ENCODE measurements around the gene FCHSD2.
A peak's percentile ranks its signal among the peaks of the same experiment; 100 is the strongest.

FCHSD2 gene

GRCh38 chr11:72848846-72849466, 293.2 kb downstream of the FCHSD2 start:
- no peak overlapping the region for H3K4me3 ChIP-seq (ENCODE audit: low read depth, low read length)
- peak; percentile 67 for TF ChIP-seq CTCF (IDR thresholded peaks at IDR 0.05; ENCODE audit: low read depth, low read length)

GRCh38 chr11:72844356-72844755, 297.8 kb downstream of the FCHSD2 start:
- H3K4me3 ChIP-seq (ENCODE audit: low read depth, low read length), result no peak overlapping the region
- no peak for TF ChIP-seq CTCF (IDR thresholded peaks at IDR 0.05; ENCODE audit: low read depth, low read length)

GRCh38 chr11:72842653-72843330, 299.3 kb downstream of the FCHSD2 start:
- TF ChIP-seq CTCF (IDR thresholded peaks at IDR 0.05; ENCODE audit: low read depth, low read length), result no peak
- no peak overlapping the region for H3K4me3 ChIP-seq (ENCODE audit: low read depth, low read length)

- TF ChIP-seq CTCF (IDR thresholded peaks at IDR 0.05; ENCODE audit: low read depth, low read length), result no peak
These were observed 300.0 kb downstream of the FCHSD2 start for GRCh38 chr11:72842126-72842525.

GRCh38 chr11:72841397-72841796, 300.7 kb downstream of the FCHSD2 start:
- TF ChIP-seq CTCF (IDR thresholded peaks at IDR 0.05; ENCODE audit: low read depth, low read length), result no peak

More at GRCh38 chr11:72842126-72842525, 300.0 kb downstream of the FCHSD2 start:
- H3K4me3 ChIP-seq (ENCODE audit: low read depth, low read length), result no peak overlapping the region

GRCh38 chr11:72840780-72841179, 301.3 kb downstream of the FCHSD2 start:
- no peak overlapping the region for H3K4me3 ChIP-seq (ENCODE audit: low read depth, low read length)
- no peak for TF ChIP-seq CTCF (IDR thresholded peaks at IDR 0.05; ENCODE audit: low read depth, low read length)

More at GRCh38 chr11:72841397-72841796, 300.7 kb downstream of the FCHSD2 start:
- no peak overlapping the region for H3K4me3 ChIP-seq (ENCODE audit: low read depth, low read length)

- no peak overlapping the region for H3K4me3 ChIP-seq (ENCODE audit: low read depth, low read length)
- TF ChIP-seq CTCF (IDR thresholded peaks at IDR 0.05; ENCODE audit: low read depth, low read length), result no peak
These were observed 303.3 kb downstream of the FCHSD2 start for GRCh38 chr11:72838691-72839305.

Measured in WI38 (cell line).